ENCODE results near the gene DZANK1. TPM values are rescaled to one million over a fixed set of nuclear protein-coding genes. Genes with fewer than 3 reads are reported as not detected.
"Not testable (repeated sequence)": the region's sequence is repeated elsewhere in the genome, so short reads cannot be mapped to it uniquely, and the experiment has no call there.

Gene DZANK1
- total RNA-seq, 1 donor from 2014 or later = 0.26 TPM

DNA sequence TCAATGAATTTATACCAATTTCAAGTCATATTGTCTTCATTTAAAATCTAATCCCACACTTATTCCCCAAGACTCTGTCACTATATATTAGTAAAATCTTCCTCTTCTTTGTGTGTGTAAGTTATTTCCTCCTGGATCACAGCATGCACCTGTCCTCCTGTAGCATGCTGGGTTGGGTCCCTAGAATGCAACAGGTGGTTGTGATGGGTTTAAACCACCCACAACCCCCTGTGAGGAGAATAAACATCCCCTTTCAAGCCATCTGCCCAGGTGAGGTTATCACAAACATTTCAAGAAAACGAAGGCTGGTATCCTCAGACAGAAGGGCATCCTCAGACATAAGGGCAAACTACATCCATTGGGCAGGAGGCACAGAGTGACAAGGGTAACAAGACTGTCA is 26.4 kb downstream of the DZANK1 start:
- no peak for DNase-seq (ENCODE audit: low read depth in 2 of 2)

- DNase-seq (ENCODE audit: low read depth in 2 of 2) = no peak
Observed at GRCh38 chr20:18436847-18437246, 30.0 kb downstream of the DZANK1 start.

- no peak for DNase-seq (ENCODE audit: low read depth in 2 of 2)
Observed at GRCh38 chr20:18431206-18431605, 35.6 kb downstream of the DZANK1 start.

GRCh38 chr20:18430172-18430826 is 36.5 kb downstream of the DZANK1 start:
- no peak for DNase-seq (ENCODE audit: low read depth in 2 of 2)

DNA sequence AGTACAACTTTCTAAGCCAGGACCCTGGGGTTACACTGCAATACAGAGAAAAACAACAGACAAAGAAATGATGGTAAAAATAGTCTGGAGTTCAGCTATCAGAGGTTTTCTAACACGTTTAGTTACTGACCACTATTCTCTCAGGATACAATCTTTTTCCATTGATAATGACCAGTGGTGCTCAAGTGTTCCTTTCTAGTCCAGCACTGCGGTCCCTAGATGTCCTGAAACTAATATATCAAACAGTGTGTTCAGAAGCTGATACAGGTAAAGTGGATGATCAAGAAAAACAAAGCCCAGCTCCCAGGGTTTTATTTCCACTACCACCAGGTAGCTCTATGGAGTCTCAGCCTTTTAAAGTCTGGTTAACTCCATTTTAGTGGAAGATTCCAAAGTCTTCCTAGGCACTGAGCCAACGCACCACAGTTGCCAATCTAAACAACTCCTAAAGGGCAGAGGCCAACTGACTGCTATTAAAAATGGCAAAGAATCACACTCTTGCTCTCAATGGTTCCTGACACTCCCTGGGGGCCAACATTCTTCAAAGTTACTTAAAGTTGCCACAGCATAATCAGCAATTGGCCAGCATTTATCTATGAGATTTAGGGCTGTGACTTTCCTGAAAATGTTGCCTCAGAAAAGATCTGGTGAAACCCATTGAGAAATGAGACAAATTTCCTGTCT is 38.2 kb downstream of the DZANK1 start:
- DNase-seq (ENCODE audit: low read depth in 2 of 2) = peak; percentile 14 to 71

DNA sequence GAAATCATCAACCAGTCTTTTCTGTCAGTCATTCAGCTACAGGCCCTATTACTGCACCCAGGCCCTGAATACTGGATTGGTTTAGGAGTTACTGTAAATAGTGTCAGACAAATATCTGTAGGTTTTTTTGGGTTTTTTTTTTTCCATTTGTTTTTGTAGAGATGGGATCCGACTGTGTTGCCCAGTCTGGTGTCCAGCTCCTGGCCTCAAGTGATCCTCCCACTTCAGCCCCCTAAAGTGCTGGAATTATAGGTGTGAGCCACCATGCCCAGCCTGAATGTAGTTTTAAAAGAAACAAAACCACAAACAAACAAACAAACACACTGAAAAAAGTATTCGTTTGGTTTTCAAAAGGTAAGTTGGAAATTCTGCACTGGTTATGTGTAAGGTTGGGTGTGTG is 39.6 kb downstream of the DZANK1 start:
- no peak for DNase-seq (ENCODE audit: low read depth in 2 of 2)

- DNase-seq (ENCODE audit: low read depth in 2 of 2) = no peak
Observed at GRCh38 chr20:18421608-18422007, 45.2 kb downstream of the DZANK1 start.

- no peak for DNase-seq (ENCODE audit: low read depth in 2 of 2)
Observed at GRCh38 chr20:18416486-18416885, 50.3 kb downstream of the DZANK1 start.

GRCh38 chr20:18414140-18414539 is 52.7 kb downstream of the DZANK1 start:
- no peak for DNase-seq (ENCODE audit: low read depth in 2 of 2)

GRCh38 chr20:18412221-18412901 is 54.5 kb downstream of the DZANK1 start:
- no peak for DNase-seq (ENCODE audit: low read depth in 2 of 2)

DNA sequence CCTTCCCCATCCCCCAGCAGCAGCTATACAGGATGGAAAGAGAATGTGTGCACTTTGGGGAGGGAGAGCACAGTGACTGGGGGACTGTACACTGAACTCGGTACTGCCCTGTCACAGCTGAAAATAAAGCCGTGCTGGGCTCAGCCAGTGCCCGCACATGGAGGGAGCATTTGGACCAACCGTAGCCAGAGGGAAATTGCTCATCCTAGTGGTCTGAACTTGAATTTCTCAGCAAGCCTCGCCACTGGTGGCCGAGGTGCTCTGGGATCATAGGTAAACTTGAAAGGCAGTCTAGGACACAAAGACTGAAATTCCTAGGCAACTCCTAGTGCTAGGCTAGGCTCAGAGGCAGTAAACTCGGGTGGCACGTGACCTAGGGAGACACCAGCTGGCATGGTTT is 61.0 kb downstream of the DZANK1 start:
- no peak for DNase-seq (ENCODE audit: low read depth in 2 of 2)

- DNase-seq (ENCODE audit: low read depth in 2 of 2) = no peak
Observed at GRCh38 chr20:18404172-18404571, 62.7 kb downstream of the DZANK1 start.

DNA sequence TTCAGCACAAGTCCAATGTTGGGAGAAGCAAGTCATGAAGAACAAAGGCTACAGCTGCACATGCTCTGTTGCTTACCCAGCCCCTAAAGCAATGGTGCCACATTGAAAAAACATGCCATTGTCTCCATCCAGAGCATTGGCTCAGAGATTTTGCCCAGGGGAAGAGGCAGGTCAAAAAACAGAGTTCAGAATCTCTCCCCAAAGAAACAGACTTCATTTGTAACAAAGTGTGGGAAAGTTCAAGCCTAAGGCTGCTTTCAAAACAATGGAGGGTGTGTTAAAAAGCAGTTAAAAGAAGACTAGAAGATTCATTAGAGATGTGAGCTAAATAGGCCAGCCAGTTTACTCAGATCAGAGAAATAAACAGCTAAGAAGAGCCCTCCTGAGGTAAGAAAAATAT is 63.6 kb downstream of the DZANK1 start:
- no peak for DNase-seq (ENCODE audit: low read depth in 2 of 2)

GRCh38 chr20:18401305-18401704 is 65.5 kb downstream of the DZANK1 start:
- DNase-seq (ENCODE audit: low read depth in 2 of 2) = no peak

DNA sequence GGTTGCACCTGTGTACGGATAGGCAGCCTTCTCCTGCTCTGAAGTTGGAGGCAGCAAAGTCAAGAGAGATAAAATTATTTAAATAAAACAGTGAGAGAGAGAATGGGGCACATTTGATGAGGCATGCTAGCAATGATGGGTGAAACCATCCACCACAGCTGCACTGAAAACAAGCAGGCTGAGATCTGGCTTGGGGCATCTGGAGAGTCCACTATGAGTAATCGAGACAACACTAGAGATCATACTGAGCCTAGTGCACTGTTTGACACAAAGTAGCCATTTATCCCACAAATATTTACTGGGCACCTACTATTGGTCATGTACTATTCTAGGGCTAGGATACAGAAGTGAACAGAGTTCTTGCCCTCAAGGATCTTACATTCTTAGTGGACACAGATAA is 66.4 kb downstream of the DZANK1 start:
- DNase-seq (ENCODE audit: low read depth in 2 of 2) = no peak

DNA sequence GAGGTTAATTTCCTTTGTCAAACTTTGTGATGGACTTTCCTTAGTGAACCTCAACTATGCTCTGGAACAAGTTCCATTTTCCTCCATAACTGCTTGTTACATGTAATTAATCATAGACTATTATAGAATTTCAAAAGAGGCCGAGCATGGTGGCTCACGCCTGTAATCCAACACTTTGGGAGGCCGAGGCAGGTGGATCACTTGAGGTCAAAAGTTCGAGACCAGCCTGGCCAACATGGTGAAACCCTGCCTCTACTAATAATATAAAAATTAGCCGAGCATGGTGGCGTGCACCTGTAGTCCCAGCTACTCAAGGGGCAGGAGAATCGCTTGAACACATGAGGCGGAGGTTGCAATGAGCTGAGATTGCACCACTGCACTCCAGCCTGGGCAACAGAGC is 68.1 kb downstream of the DZANK1 start:
- DNase-seq (ENCODE audit: low read depth in 2 of 2) = not testable (repeated sequence)

- no peak for DNase-seq (ENCODE audit: low read depth in 2 of 2)
Observed at GRCh38 chr20:18397030-18397429, 69.8 kb downstream of the DZANK1 start.

DNA sequence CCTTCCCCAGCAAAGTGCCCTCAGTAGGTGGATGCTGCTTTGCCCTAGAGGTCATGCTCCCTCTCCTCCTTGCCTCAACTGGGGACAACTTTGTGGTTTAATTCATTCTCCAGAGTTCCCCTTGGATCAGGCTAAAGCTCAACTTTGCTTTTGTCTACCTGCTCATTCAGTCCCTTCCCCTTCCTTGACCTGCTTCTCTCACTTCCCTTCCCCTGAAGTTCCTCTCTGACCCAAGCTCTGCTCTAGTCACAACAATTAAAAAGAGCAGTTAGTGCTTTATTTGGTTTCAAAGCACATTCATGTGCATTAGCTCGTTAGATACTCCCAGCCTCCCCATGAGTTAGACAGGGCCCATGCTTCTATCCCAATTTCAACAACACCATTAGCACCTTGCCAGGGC is 71.3 kb downstream of the DZANK1 start:
- DNase-seq (ENCODE audit: low read depth in 2 of 2) = no peak

- no peak for DNase-seq (ENCODE audit: low read depth in 2 of 2)
Observed at GRCh38 chr20:18394363-18394762, 72.5 kb downstream of the DZANK1 start.

- DNase-seq (ENCODE audit: low read depth in 2 of 2) = no peak
Observed at GRCh38 chr20:18391686-18392085, 75.1 kb downstream of the DZANK1 start.

DNA sequence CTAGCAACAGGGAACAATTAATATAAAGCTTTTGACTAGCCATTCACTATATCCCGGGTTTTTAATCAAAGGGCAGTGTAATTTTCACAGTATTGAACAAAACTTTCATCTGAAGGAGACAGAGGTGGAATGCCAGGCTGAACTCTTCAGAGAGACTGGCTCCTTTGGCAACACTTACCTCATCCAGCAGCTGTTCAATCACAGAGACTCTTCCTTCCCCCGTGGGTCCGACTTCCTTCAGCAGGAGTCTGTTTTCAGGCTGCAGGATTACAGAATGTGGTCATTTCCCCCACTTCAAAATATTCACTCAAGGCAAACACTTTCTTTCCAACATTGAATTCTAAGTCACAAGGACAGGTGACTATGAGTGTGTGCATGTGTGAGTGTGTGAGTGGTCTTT is 76.6 kb downstream of the DZANK1 start:
- peak in 1 of 2 donors; percentile 35 for DNase-seq (ENCODE audit: low read depth in 2 of 2)

GRCh38 chr20:18388860-18389259 is 78.0 kb downstream of the DZANK1 start:
- DNase-seq (ENCODE audit: low read depth in 2 of 2) = peak in 1 of 2 donors; percentile 12
